LNCaP clone FGC (cell line): ENCODE results near the gene TMEM54.

Source experiments
- DNase-seq: peaks from one replicate; pipeline ENCODE4 v3.0.0-alpha.2; 2011; ENCODE audit warnings: low read depth
- H3K4me3 ChIP-seq: 2 replicates; pipeline ENCODE4 v1.5.1; 2011; ENCODE audit warnings: mild to moderate bottlenecking, low read depth, low read length, control low read depth
- TF ChIP-seq, protein P1 (sequence below): IDR thresholded peaks from 2 replicates; pipeline ENCODE4 v1.5.1; 2012; ENCODE audit warnings: mild to moderate bottlenecking; ENCODE audit not compliant: control insufficient read depth, insufficient read depth; ENCODE audit errors: extremely low read depth

TMEM54 gene, protein sequence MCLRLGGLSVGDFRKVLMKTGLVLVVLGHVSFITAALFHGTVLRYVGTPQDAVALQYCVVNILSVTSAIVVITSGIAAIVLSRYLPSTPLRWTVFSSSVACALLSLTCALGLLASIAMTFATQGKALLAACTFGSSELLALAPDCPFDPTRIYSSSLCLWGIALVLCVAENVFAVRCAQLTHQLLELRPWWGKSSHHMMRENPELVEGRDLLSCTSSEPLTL

DNA sequence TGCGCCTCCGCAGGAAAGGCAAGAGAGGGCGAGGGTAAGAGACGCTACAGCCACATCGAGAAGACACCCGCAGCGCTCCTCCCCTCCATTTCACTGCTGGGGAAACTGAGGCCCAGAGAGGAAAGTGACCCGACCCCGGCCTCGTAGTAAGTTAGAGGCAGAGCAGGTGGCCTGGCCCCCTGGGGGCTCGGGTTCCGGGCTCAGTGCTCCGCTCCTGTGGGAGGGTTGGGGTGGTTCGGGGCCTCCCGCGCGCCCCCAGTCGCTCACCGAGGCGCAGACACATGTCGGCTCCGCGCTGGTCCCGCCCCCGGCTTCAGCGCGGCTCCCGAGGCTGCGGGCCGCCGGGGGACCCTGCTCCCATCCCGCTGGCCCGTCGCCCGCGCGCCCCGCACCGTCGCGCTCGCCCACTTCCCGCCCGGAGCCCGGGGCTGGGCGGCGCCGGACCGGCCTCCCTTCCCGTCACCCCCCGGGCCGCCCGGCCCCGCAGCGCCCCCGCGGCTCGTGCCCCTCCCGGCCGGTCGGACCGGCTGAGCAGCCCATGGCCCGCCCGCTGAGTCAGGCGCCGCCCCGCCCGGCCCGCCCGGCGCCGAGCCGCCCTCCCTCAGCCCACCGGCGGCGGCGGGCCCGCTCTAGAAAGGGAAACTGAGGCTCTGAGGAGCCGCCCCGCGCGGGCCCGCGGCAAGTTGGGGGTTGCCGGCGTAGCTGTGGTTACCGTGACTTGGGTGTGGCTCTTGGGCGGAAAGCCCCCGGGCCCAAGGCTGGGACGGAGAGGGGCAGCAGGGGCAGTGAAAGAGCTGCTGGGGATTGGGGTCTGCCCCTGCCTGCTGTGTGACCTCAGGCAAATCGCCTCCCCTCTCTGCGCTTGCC, at the start of gene TMEM54:
Gene TMEM54 (minus strand): TSS at position 434 of the 867 bp plus-strand sequence. CDS start 151 bp downstream, at position 283.
- TF ChIP-seq, protein P1, sequence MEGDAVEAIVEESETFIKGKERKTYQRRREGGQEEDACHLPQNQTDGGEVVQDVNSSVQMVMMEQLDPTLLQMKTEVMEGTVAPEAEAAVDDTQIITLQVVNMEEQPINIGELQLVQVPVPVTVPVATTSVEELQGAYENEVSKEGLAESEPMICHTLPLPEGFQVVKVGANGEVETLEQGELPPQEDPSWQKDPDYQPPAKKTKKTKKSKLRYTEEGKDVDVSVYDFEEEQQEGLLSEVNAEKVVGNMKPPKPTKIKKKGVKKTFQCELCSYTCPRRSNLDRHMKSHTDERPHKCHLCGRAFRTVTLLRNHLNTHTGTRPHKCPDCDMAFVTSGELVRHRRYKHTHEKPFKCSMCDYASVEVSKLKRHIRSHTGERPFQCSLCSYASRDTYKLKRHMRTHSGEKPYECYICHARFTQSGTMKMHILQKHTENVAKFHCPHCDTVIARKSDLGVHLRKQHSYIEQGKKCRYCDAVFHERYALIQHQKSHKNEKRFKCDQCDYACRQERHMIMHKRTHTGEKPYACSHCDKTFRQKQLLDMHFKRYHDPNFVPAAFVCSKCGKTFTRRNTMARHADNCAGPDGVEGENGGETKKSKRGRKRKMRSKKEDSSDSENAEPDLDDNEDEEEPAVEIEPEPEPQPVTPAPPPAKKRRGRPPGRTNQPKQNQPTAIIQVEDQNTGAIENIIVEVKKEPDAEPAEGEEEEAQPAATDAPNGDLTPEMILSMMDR = no peak
- DNase-seq = no peak
- peak within 1 kb of the TSS; percentile 79 for H3K4me3 ChIP-seq

DNA sequence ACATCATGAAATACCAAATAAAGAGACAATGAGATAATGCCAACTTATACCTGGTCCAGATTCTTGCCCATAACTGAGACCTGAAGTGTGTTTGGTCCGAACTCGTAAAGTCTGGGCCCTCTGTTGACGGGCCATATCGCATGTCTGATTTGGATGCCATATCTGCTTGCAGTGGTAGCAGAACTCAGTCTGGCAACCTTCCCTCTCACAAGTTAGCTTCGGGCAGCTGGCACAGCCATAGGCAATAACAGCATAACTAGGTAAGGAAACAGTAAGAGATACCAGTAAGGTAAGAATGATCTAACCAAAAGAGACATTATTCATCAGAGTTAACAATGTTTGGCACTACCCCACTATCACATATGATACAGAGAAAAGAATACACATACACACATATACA, 48.3 kb upstream of the TMEM54 start:
- TF ChIP-seq, protein P1 = no peak
- no peak overlapping the region for H3K4me3 ChIP-seq
- peak; percentile 70 for DNase-seq

DNA sequence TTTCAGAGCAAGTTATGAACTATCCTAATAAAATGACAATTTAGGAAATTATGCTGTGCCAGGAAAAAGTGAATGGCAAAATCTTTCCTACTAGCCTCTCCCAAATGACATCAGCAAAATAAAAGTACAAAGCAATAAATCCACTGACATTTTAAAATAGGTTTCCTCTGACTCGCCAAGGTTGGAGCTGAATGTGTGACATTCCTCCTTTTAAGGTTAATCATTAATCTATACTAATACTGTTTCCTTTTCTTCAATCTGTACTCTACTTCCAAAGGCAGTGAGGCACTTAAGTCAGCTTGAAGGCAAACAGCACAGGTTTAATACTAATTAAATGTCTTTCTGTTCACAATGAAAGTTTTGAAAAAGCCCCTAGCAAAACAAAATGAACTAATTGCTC, 47.7 kb upstream of the TMEM54 start:
- no peak for DNase-seq
- TF ChIP-seq, protein P1 = no peak
- H3K4me3 ChIP-seq = no peak overlapping the region

DNA sequence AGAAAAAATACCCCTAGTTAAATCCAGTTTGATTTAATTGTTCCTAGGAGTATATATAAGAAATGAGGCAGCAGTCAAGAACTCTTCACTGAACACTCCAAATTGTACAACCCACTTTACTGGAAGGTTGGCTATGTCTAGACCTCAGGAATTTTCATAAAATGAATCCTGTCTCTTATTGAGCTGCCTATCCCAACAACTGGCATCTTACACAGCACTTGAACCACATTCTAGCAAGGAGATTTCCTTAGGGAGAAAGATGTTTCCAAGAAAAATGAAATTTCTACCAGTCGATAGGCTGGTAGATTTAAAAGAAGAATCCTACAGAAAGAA, 47.2 kb upstream of the TMEM54 start:
- TF ChIP-seq, protein P1 = no peak
- no peak overlapping the region for H3K4me3 ChIP-seq
- no peak for DNase-seq

DNA sequence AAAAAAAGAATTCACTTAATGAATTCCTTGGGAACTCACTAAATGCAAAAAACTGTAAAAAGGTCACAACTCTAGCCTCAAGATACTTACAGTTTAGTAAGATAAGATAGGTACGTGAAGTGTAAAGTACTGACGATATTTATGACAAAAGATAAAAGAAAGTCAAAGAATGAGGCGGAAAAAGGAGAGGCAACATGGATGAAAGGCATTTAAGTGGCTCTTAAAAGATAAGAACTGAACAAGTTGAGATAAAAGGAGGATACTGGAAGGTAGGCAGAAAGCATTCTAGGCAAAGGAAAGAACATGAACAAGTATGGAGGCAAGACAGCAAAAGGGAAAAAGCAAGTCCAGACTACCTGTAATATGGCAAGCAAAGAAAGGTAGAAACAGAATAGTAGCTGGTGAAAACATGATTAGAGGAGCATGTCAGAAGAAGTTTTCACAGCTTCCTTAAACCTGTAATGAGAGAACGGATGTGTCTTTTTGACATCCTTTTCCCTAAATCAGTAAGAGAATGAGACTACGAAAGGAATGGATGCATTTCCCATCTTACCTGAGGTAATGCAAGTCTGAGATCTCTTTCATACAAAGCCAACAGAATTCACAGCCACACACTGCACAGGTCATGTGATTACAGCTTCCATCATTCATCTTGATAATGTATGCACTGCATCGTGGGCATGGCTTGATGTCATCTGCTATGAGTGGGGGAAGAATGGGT, 46.6 kb upstream of the TMEM54 start:
- no peak overlapping the region for H3K4me3 ChIP-seq
- DNase-seq = no peak
- TF ChIP-seq, protein P1 = no peak

DNA sequence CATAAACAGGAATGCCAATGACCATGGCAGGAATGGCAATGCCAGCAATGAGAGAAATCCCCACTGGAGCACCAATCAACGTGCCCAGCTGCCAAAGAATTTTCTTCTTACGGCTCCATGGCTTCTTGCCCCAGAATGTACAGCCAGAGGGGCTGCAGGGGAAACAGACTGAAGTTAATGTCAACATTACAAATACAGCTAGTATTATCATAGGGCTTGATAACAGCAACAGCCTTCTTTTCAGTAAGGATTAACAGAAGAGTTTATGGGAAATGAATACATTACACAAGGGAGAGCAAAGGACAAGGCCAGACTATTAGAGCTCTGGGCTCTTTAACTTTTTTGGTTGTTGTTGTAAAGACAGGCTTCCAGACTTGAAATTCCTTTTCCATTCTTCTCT, 45.2 kb upstream of the TMEM54 start:
- H3K4me3 ChIP-seq = no peak overlapping the region
- TF ChIP-seq, protein P1 = no peak
- DNase-seq = no peak
